IMR-90 (cell line): ENCODE data around the gene SLC35B2. TPM values are rescaled to one million over a fixed set of nuclear protein-coding genes. Genes with fewer than 3 reads are reported as not detected.

Experiments
- ATAC-seq: fragments of 200-7000 bp; cut with Tn5 transposase; 2 replicates; pipeline ENCODE4 v1.9.1; 2020; ENCODE audit warnings: low read depth, mild to moderate bottlenecking, moderate library complexity
- BruUV-seq: library from RNA; stranded (reverse); fragments of 400-500 nt; replicated peaks from 2 replicates; lab custom pipeline; 2021; lab: Mats Ljungman, UMichigan
- CTCF ChIA-PET: fragments of 300-600 bp; formaldehyde crosslinking; extraction: SDS; loops from one replicate; lab custom pipeline; 2021; ENCODE audit warnings: antibody characterized with exemption; lab: Yijun Ruan, JAX
- POLR2A ChIA-PET: fragments of 300-600 bp; sonication (Branson Sonifier 250); formaldehyde crosslinking; loops from one replicate; lab custom pipeline; 2022; ENCODE audit warnings: antibody characterized with exemption; ENCODE audit not compliant: unreplicated experiment; lab: Charles Lee
- DNase-seq: peaks from one replicate; pipeline ENCODE4 v3.0.0; 2013
- H2AFZ ChIP-seq: replicated peaks from 2 replicates; pipeline ENCODE3; 2013; ENCODE audit warnings: low read length, mild to moderate bottlenecking; ENCODE audit not compliant: poor library complexity
- H2AK5ac ChIP-seq: 2 replicates; pipeline ENCODE4 v1.6.1; 2013; ENCODE audit warnings: low read depth, low read length, inconsistent platforms
- H2AK9ac ChIP-seq: replicated peaks from 2 replicates; pipeline ENCODE3; 2013; ENCODE audit warnings: mild to moderate bottlenecking, low read depth, low read length, moderate library complexity; ENCODE audit not compliant: poor library complexity
- H2BK120ac ChIP-seq: 2 replicates; pipeline ENCODE4 v1.6.1; 2013; ENCODE audit warnings: low read depth, low read length, inconsistent platforms
- H2BK15ac ChIP-seq: 3 replicates; pipeline ENCODE4 v1.6.1; 2013; ENCODE audit warnings: low read depth, low read length, inconsistent platforms
- H2BK20ac ChIP-seq: 2 replicates; pipeline ENCODE4 v1.6.1; 2013; ENCODE audit warnings: low read depth, mild to moderate bottlenecking, inconsistent platforms, low read length, moderate library complexity
- H2BK5ac ChIP-seq: 2 replicates; pipeline ENCODE4 v1.6.1; 2013; ENCODE audit warnings: mild to moderate bottlenecking, low read depth, low read length, inconsistent platforms; ENCODE audit not compliant: poor library complexity, severe bottlenecking
- H3K14ac ChIP-seq: replicated peaks from 2 replicates; pipeline ENCODE4 v1.6.1; 2013; ENCODE audit warnings: low read depth, low read length, inconsistent platforms
- H3K18ac ChIP-seq: 2 replicates; pipeline ENCODE4 v1.6.1; 2013; ENCODE audit warnings: low read depth, low read length, control low read depth
- H3K23ac ChIP-seq: 2 replicates; pipeline ENCODE4 v1.6.1; 2013; ENCODE audit warnings: low read depth, low read length, inconsistent platforms
- H3K27ac ChIP-seq: 2 replicates; pipeline ENCODE4 v1.5.1; 2013; ENCODE audit warnings: mild to moderate bottlenecking, control low read depth, low read length; ENCODE audit not compliant: insufficient read depth
- H3K27me3 ChIP-seq: 2 replicates; pipeline ENCODE4 v1.6.1; 2013; ENCODE audit warnings: low read length; ENCODE audit not compliant: control insufficient read depth, insufficient read depth
- H3K36me3 ChIP-seq: 2 replicates; pipeline ENCODE4 v1.6.1; 2013; ENCODE audit warnings: low read length, mixed read lengths; ENCODE audit not compliant: control insufficient read depth, insufficient read depth
- H3K4ac ChIP-seq: 2 replicates; pipeline ENCODE4 v1.6.1; 2013; ENCODE audit warnings: low read depth, low read length, inconsistent platforms
- H3K4me1 ChIP-seq: 2 replicates; pipeline ENCODE4 v1.6.1; 2013; ENCODE audit warnings: low read length, mixed read lengths; ENCODE audit not compliant: control insufficient read depth, insufficient read depth
- H3K4me2 ChIP-seq: 2 replicates; pipeline ENCODE4 v1.6.1; 2013; ENCODE audit warnings: low read depth, mild to moderate bottlenecking, control low read depth, low read length, moderate library complexity
- H3K4me3 ChIP-seq: 2 replicates; pipeline ENCODE4 v1.5.1; 2013; ENCODE audit warnings: low read depth, mild to moderate bottlenecking, control low read depth, low read length, moderate library complexity; ENCODE audit not compliant: insufficient read depth
- H3K56ac ChIP-seq: 2 replicates; pipeline ENCODE4 v1.6.1; 2013; ENCODE audit warnings: low read length, inconsistent platforms; ENCODE audit not compliant: insufficient read depth; ENCODE audit errors: extremely low read depth
- H3K79me1 ChIP-seq, 2 experiments: 2 replicates each; pipeline ENCODE4 v1.6.1; 2013; ENCODE audit warnings: low read length in 2 of 2, inconsistent platforms in 1 of 2, low read depth in 1 of 2
- H3K9ac ChIP-seq: 2 replicates; pipeline ENCODE4 v1.6.1; 2013; ENCODE audit warnings: low read depth, low read length, control low read depth
- H3K9me1 ChIP-seq: 2 replicates; pipeline ENCODE4 v1.6.1; 2013; ENCODE audit warnings: low read length, inconsistent platforms; ENCODE audit not compliant: insufficient read depth
- H3K9me3 ChIP-seq: 2 replicates; pipeline ENCODE4 v1.6.1; 2013; ENCODE audit warnings: low read length; ENCODE audit not compliant: control insufficient read depth, insufficient read depth
- H4K20me1 ChIP-seq: 2 replicates; pipeline ENCODE4 v1.6.1; 2013; ENCODE audit warnings: low read length, inconsistent platforms; ENCODE audit not compliant: insufficient read depth
- H4K5ac ChIP-seq: 2 replicates; pipeline ENCODE4 v1.6.1; 2013; ENCODE audit warnings: mild to moderate bottlenecking, low read depth, low read length, control low read depth
- H4K8ac ChIP-seq, 2 experiments: 2 replicates each; pipeline ENCODE4 v1.6.1; 2013; ENCODE audit warnings: low read depth in 2 of 2, low read length in 2 of 2, control low read depth in 1 of 2, inconsistent platforms in 1 of 2
- H4K91ac ChIP-seq: 2 replicates; pipeline ENCODE4 v1.6.1; 2013; ENCODE audit warnings: low read depth, low read length, inconsistent platforms; ENCODE audit not compliant: insufficient read depth
- BHLHE40 ChIP-seq: fragments of 150-350 bp; IDR thresholded peaks from 2 replicates; pipeline ENCODE4 v1.6.1; 2016; ENCODE audit warnings: mild to moderate bottlenecking, low read depth, low read length
- CEBPB ChIP-seq: IDR thresholded peaks from 2 replicates; pipeline ENCODE4 v1.6.1; 2012; ENCODE audit warnings: low read depth, low read length, improper control_type of control experiment
- CHD1 ChIP-seq: IDR thresholded peaks from 2 replicates; pipeline ENCODE4 v1.6.1; 2012; ENCODE audit warnings: low read depth, low read length, improper control_type of control experiment
- ELK1 ChIP-seq: fragments of 150-350 bp; IDR thresholded peaks from 2 replicates; pipeline ENCODE4 v1.6.1; 2016; ENCODE audit warnings: low read depth, mild to moderate bottlenecking, low read length, moderate library complexity, borderline replicate concordance
- FOS ChIP-seq: fragments of 150-350 bp; IDR thresholded peaks from 2 replicates; pipeline ENCODE4 v1.6.1; 2016; ENCODE audit warnings: low read depth, low read length
- MAFK ChIP-seq: IDR thresholded peaks from 2 replicates; pipeline ENCODE4 v1.6.1; 2012; ENCODE audit warnings: low read depth, low read length, improper control_type of control experiment
- MAZ ChIP-seq: IDR thresholded peaks from 2 replicates; pipeline ENCODE4 v1.6.1; 2012; ENCODE audit warnings: low read depth, mild to moderate bottlenecking, low read length, improper control_type of control experiment, moderate library complexity, borderline replicate concordance
- MXI1 ChIP-seq: IDR thresholded peaks from 2 replicates; pipeline ENCODE4 v1.6.1; 2012; ENCODE audit warnings: low read depth, mild to moderate bottlenecking, low read length, moderate library complexity, borderline replicate concordance
- POLR2A ChIP-seq: IDR thresholded peaks from 2 replicates; pipeline ENCODE4 v1.6.1; 2012; ENCODE audit warnings: mild to moderate bottlenecking, low read depth, low read length
- RAD21 ChIP-seq: IDR thresholded peaks from 2 replicates; pipeline ENCODE4 v1.6.1; 2012; ENCODE audit warnings: low read length, improper control_type of control experiment
- RCOR1 ChIP-seq: IDR thresholded peaks from 2 replicates; pipeline ENCODE4 v1.6.1; 2012; ENCODE audit warnings: mild to moderate bottlenecking, low read length, improper control_type of control experiment; ENCODE audit not compliant: insufficient replicate concordance
- RFX5 ChIP-seq: IDR thresholded peaks from 2 replicates; pipeline ENCODE4 v1.8.0; 2012; ENCODE audit warnings: low read depth, mild to moderate bottlenecking, low read length, moderate library complexity
- SMC3 ChIP-seq: fragments of 150-350 bp; IDR thresholded peaks from 2 replicates; pipeline ENCODE4 v1.6.1; 2016; ENCODE audit warnings: low read depth, mild to moderate bottlenecking, antibody characterized with exemption, low read length, moderate library complexity
- USF2 ChIP-seq: fragments of 150-350 bp; IDR thresholded peaks from 2 replicates; pipeline ENCODE4 v1.6.1; 2017; ENCODE audit warnings: mild to moderate bottlenecking, antibody characterized with exemption, low read length, low read depth
- WGBS, 2 experiments: methylation state at CpG; one replicate each; pipeline versions ENCODE4 v1.1.5 to v1.1.7; 2013; ENCODE audit warnings: missing lambda C conversion rate in 2 of 2; ENCODE audit not compliant: insufficient read length in 1 of 2; ENCODE audit errors: extremely low coverage in 2 of 2; 5-methylcytosine and 5-hydroxymethylcytosine counted together
- dilution Hi-C: fragments of 300-500 bp; cut with HindIII; formaldehyde crosslinking; loops from one replicate; pipeline ENCODE4 v1.14.3; 2018; ENCODE audit warnings: low sequenced_read_pairs; ENCODE audit not compliant: unreplicated experiment
- in situ Hi-C: fragments of 300-500 bp; cut with MboI; formaldehyde crosslinking; loops from 3 replicates; pipeline ENCODE4 v1.14.3; 2019; ENCODE audit warnings: low sequenced_read_pairs, inconsistent platforms, mixed read lengths
- intact Hi-C: fragments of 100-400 bp; cut with micrococcal nuclease; formaldehyde crosslinking; loops from 2 replicates; pipeline ENCODE4 v1.10.0; 2022
- polyA plus RNA-seq, 3 experiments: library from polyadenylated mRNA; depleted of rRNA; stranded (reverse); fragments of >200 nt; gene quantifications; 2 replicates each; pipeline ENCODE4 v1.2.3, GENCODE V29; 2012; ENCODE audit warnings: low replicate concordance in 1 of 3
- total RNA-seq: library from RNA; depleted of rRNA; stranded (reverse); fragments of >200 nt; gene quantifications from 2 replicates; pipeline ENCODE4 v1.2.3, GENCODE V29; 2012
- TF ChIP-seq, protein P1 (sequence below): conservative IDR thresholded peaks from 2 replicates; pipeline ENCODE4 v1.5.1; 2012; ENCODE audit warnings: mild to moderate bottlenecking, low read depth, low read length, improper control_type of control experiment

The SLC35B2 gene
- total and polyA plus RNA-seq, 2 of the 4 experiments (the other 2 are of a cell fraction) = 51.4 to 89.9 TPM

DNA sequence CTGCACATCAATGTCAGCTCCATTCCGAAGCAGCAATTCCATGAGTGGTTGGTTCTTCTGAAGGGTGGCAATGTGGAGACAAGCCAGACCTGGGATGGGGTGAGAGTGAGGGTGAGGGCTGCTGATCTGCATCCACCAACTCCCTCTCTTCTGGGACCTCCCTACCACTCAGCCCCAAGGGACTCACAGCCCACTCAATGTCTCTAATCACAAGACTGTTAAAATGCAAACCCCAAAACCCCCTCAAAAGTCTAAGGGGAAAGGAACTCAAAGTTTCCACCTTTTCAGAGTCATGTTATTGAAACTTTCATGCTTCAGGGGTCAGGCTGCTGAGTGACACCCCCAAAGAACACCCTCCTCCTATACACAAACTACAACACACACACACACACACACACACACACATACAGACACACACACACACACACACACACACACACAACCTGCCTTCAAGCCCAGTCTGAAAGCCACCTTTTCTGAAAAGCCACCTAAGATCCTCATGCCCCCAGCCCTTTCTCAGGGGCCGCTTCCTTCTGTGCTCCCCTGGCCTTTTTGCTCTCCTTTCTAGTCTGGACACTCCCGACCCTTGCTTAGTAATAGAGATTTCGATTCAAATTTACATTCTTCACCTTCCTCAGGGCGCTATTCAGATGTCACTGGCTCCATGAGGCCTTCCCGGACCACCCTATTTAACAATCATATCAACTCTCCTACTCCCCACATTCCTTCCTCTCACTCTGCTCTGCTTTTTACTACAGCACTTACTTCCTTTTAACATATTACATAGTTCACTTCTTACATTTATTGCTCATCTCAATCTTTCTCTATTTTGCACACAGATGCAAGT lies 3.3 kb upstream of the SLC35B2 start:
- no peak overlapping the region for H3K14ac ChIP-seq
- no peak overlapping the region for H3K27ac ChIP-seq
- H3K4ac ChIP-seq = no peak overlapping the region
- peaks cover 19% of the 10 kb centered on the region for H4K20me1 ChIP-seq
- no peak overlapping the region for H2AFZ ChIP-seq
- no peak overlapping the region for H3K23ac ChIP-seq
- peaks cover 20% of the 10 kb centered on the region for H3K9me1 ChIP-seq
- H3K9me3 ChIP-seq = no peaks in the 10 kb centered on the region
- H4K5ac ChIP-seq = no peak overlapping the region
- H2BK5ac ChIP-seq = no peak overlapping the region
- H3K4me1 ChIP-seq = peaks cover 30% of the 10 kb centered on the region
- H3K36me3 ChIP-seq = peaks cover 14% of the 10 kb centered on the region
- in situ Hi-C loops = no loop called here
- no peak overlapping the region for H3K9ac ChIP-seq
- no peak overlapping the region for H2BK120ac ChIP-seq
- CTCF ChIA-PET = no interaction called here
- no peak for ATAC-seq
- no peak overlapping the region for H2AK9ac ChIP-seq
- 87% methylated on average over 3 of the region's 6 CpGs; no CpG with 5 or more reads in 1 of the 2 experiments for WGBS, 2 experiments
- no peak overlapping the region for H4K8ac ChIP-seq
- no peak overlapping the region for H2AK5ac ChIP-seq
- DNase-seq = no peak
- peaks cover 24 to 58% of the 10 kb centered on the region in 2 experiments for H3K79me1 ChIP-seq
- intact Hi-C loops = no loop called here
- H3K56ac ChIP-seq = no peak overlapping the region
- POLR2A ChIA-PET = no interaction called here
- no peak overlapping the region for H2BK15ac ChIP-seq
- dilution Hi-C loops = no loop called here
- no peak overlapping the region for H3K4me3 ChIP-seq
- BruUV-seq = no TSS peak
- no peak overlapping the region for H3K18ac ChIP-seq
- no peaks in the 10 kb centered on the region for H3K27me3 ChIP-seq
- H3K4me2 ChIP-seq = no peak overlapping the region
- no peak overlapping the region for H4K91ac ChIP-seq
- H2BK20ac ChIP-seq = no peak overlapping the region
- TF ChIP-seq RAD21 (no peak), ELK1 (no peak), USF2 (no peak), SMC3 (no peak), FOS (no peak), MAZ (no peak), POLR2A (no peak), RCOR1 (no peak), CHD1 (no peak), CEBPB (no peak), MXI1 (no peak), MAFK (no peak), BHLHE40 (no peak), RFX5 (no peak)
- TF ChIP-seq, protein P1, sequence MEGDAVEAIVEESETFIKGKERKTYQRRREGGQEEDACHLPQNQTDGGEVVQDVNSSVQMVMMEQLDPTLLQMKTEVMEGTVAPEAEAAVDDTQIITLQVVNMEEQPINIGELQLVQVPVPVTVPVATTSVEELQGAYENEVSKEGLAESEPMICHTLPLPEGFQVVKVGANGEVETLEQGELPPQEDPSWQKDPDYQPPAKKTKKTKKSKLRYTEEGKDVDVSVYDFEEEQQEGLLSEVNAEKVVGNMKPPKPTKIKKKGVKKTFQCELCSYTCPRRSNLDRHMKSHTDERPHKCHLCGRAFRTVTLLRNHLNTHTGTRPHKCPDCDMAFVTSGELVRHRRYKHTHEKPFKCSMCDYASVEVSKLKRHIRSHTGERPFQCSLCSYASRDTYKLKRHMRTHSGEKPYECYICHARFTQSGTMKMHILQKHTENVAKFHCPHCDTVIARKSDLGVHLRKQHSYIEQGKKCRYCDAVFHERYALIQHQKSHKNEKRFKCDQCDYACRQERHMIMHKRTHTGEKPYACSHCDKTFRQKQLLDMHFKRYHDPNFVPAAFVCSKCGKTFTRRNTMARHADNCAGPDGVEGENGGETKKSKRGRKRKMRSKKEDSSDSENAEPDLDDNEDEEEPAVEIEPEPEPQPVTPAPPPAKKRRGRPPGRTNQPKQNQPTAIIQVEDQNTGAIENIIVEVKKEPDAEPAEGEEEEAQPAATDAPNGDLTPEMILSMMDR = no peak
